ENCODE results near the gene LRP1B.

Gene LRP1B

DNA sequence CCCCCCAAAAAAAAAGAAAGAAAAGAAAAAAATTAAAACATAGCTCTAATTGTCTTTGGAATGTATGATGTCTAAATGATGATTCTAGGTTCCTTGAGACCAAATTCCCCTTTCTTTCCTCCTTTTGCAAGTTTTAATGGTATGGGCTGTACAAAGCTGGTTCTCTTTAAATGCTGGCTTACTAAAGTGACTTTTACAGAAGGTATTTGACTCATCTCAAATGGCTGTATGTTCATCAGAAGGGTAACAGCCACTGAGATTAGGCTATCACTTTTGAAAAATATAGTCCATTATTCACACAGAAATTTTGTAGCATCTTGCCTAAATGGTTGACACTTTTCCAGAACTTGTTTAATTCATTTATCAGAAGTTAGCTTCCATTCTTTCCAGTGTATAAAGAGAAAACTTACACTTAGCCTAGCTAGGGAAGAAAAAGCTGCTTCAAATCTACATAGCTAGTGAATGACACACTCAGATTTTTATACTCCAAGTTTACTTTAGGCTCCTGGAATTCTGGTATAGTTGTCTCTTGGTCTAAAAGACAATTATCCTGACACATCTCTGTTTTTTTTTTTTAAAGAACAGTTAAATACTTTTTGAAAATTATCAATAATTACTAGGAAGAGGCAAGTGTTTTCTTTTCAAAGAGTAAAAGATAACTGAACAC, 622.6 kb downstream of the LRP1B start:
- no peak for TF ChIP-seq ZBTB7A (IDR thresholded peaks at IDR 0.05; ENCODE audit: low read depth)
- TF ChIP-seq, protein P1, sequence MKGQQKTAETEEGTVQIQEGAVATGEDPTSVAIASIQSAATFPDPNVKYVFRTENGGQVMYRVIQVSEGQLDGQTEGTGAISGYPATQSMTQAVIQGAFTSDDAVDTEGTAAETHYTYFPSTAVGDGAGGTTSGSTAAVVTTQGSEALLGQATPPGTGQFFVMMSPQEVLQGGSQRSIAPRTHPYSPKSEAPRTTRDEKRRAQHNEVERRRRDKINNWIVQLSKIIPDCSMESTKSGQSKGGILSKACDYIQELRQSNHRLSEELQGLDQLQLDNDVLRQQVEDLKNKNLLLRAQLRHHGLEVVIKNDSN (IDR thresholded peaks at IDR 0.05), result no peak
- TF ChIP-seq, protein P2, sequence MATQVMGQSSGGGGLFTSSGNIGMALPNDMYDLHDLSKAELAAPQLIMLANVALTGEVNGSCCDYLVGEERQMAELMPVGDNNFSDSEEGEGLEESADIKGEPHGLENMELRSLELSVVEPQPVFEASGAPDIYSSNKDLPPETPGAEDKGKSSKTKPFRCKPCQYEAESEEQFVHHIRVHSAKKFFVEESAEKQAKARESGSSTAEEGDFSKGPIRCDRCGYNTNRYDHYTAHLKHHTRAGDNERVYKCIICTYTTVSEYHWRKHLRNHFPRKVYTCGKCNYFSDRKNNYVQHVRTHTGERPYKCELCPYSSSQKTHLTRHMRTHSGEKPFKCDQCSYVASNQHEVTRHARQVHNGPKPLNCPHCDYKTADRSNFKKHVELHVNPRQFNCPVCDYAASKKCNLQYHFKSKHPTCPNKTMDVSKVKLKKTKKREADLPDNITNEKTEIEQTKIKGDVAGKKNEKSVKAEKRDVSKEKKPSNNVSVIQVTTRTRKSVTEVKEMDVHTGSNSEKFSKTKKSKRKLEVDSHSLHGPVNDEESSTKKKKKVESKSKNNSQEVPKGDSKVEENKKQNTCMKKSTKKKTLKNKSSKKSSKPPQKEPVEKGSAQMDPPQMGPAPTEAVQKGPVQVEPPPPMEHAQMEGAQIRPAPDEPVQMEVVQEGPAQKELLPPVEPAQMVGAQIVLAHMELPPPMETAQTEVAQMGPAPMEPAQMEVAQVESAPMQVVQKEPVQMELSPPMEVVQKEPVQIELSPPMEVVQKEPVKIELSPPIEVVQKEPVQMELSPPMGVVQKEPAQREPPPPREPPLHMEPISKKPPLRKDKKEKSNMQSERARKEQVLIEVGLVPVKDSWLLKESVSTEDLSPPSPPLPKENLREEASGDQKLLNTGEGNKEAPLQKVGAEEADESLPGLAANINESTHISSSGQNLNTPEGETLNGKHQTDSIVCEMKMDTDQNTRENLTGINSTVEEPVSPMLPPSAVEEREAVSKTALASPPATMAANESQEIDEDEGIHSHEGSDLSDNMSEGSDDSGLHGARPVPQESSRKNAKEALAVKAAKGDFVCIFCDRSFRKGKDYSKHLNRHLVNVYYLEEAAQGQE (IDR thresholded peaks at IDR 0.05; ENCODE audit: low read depth), result no peak
- TF ChIP-seq EGR1 (IDR thresholded peaks at IDR 0.05), result no peak
- TF ChIP-seq CREB1 (IDR thresholded peaks at IDR 0.05; ENCODE audit: low read depth), result no peak

- no peak for TF ChIP-seq TCF12 (IDR thresholded peaks at IDR 0.05; ENCODE audit: low read depth)
- no peak for TF ChIP-seq NFIC (IDR thresholded peaks at IDR 0.05)
- TF ChIP-seq YY1 (IDR thresholded peaks at IDR 0.05; ENCODE audit: low read depth), result no peak
- TF ChIP-seq, protein P1 (IDR thresholded peaks at IDR 0.05), result no peak
- no peak for TF ChIP-seq RAD21 (IDR thresholded peaks at IDR 0.05; ENCODE audit: low read depth)
- TF ChIP-seq FOXM1 (IDR thresholded peaks at IDR 0.05; ENCODE audit: borderline replicate concordance, low read depth), result no peak
- TF ChIP-seq MAX (IDR thresholded peaks at IDR 0.05), result no peak
- no peak for TF ChIP-seq ZBTB7A (IDR thresholded peaks at IDR 0.05; ENCODE audit: low read depth)
These were observed 624.7 kb downstream of the LRP1B start for GRCh38 chr2:141506135-141506534.

DNA sequence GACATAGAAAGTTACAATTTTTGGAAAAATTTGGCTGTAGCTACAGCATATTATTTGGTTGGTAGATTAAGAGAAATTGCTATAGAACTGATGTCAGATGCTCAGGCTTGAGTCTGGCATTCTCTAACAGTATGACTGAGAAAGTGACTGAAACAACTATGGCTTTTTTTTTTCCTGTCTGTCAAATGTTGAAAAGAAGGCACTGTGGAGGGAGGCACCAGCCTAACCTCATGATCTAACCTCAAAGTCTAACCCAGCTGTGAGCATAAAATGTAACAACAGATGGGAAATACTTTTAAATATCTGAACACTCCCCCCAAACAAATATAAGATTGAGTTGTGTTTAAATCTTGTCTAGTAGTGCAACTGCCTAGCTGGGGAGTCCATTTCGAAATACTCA, 629.1 kb downstream of the LRP1B start:
- TF ChIP-seq EGR1 (IDR thresholded peaks at IDR 0.05) (no peak), NFIC (IDR thresholded peaks at IDR 0.05) (no peak), CREB1 (IDR thresholded peaks at IDR 0.05; ENCODE audit: low read depth) (no peak), TEAD4 (IDR thresholded peaks at IDR 0.05) (no peak), TCF12 (IDR thresholded peaks at IDR 0.05; ENCODE audit: low read depth) (no peak), MAX (IDR thresholded peaks at IDR 0.05) (no peak), EP300 (IDR thresholded peaks at IDR 0.05; ENCODE audit: borderline replicate concordance) (no peak), CEBPB (IDR thresholded peaks at IDR 0.05) (no peak), FOXM1 (IDR thresholded peaks at IDR 0.05; ENCODE audit: borderline replicate concordance, low read depth) (no peak), TAF1 (IDR thresholded peaks at IDR 0.05; ENCODE audit: low read depth) (no peak), YY1 (IDR thresholded peaks at IDR 0.05; ENCODE audit: low read depth) (no peak), RAD21 (IDR thresholded peaks at IDR 0.05; ENCODE audit: low read depth) (no peak), ZBTB7A (IDR thresholded peaks at IDR 0.05; ENCODE audit: low read depth) (no peak)
- TF ChIP-seq, protein P1 (IDR thresholded peaks at IDR 0.05), result no peak
- TF ChIP-seq, protein P2 (IDR thresholded peaks at IDR 0.05; ENCODE audit: low read depth), result no peak

DNA sequence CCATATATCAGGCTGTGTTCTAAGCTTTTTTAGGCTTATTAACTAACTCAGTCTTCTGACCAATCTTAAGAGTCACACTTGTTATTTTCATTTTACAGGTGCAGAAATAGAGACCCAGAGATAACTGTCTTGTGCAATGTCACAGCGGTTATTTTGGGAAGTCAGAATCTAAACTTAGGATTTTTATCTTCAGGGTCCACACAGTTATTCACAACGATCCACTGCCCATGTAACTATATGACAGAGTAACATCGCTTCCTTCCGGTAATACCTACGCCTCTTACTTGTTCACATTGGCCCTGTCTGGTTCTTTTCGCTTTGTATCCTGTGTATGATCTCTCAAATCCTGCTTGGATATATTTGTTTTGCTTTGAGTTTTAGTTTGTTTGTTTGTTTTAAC, 631.7 kb downstream of the LRP1B start:
- no peak for TF ChIP-seq TAF1 (IDR thresholded peaks at IDR 0.05; ENCODE audit: low read depth)
- TF ChIP-seq, protein P2 (IDR thresholded peaks at IDR 0.05; ENCODE audit: low read depth), result no peak
- no peak for TF ChIP-seq EP300 (IDR thresholded peaks at IDR 0.05; ENCODE audit: borderline replicate concordance)
- TF ChIP-seq TEAD4 (IDR thresholded peaks at IDR 0.05), result no peak
- TF ChIP-seq EGR1 (IDR thresholded peaks at IDR 0.05), result no peak
- TF ChIP-seq CEBPB (IDR thresholded peaks at IDR 0.05), result no peak

All from Ishikawa (cell line).